ENCODE measurements around the gene TBC1D19.

GRCh38 chr4:26557164-26557563 lies 26.7 kb upstream of the TBC1D19 start:
- TF ChIP-seq, protein P1, sequence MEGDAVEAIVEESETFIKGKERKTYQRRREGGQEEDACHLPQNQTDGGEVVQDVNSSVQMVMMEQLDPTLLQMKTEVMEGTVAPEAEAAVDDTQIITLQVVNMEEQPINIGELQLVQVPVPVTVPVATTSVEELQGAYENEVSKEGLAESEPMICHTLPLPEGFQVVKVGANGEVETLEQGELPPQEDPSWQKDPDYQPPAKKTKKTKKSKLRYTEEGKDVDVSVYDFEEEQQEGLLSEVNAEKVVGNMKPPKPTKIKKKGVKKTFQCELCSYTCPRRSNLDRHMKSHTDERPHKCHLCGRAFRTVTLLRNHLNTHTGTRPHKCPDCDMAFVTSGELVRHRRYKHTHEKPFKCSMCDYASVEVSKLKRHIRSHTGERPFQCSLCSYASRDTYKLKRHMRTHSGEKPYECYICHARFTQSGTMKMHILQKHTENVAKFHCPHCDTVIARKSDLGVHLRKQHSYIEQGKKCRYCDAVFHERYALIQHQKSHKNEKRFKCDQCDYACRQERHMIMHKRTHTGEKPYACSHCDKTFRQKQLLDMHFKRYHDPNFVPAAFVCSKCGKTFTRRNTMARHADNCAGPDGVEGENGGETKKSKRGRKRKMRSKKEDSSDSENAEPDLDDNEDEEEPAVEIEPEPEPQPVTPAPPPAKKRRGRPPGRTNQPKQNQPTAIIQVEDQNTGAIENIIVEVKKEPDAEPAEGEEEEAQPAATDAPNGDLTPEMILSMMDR (IDR thresholded peaks at IDR 0.05): no peak
- no peak for TF ChIP-seq POLR2A (IDR thresholded peaks at IDR 0.05; ENCODE audit: low read depth)
